Smooth muscle cell of the brain vasculature (primary cell): Measurements from ENCODE around the gene EEPD1.

Experiments used
- DNase-seq: peaks from one replicate; pipeline ENCODE4 v3.0.0-alpha.2; 2012; ENCODE audit warnings: low read depth, low spot score

Gene EEPD1

GRCh38 chr7:36190447-36191291 is 37.6 kb downstream of the EEPD1 start:
- no peak for DNase-seq

GRCh38 chr7:36191292-36191920 is 38.4 kb downstream of the EEPD1 start:
- DNase-seq, result no peak

DNA sequence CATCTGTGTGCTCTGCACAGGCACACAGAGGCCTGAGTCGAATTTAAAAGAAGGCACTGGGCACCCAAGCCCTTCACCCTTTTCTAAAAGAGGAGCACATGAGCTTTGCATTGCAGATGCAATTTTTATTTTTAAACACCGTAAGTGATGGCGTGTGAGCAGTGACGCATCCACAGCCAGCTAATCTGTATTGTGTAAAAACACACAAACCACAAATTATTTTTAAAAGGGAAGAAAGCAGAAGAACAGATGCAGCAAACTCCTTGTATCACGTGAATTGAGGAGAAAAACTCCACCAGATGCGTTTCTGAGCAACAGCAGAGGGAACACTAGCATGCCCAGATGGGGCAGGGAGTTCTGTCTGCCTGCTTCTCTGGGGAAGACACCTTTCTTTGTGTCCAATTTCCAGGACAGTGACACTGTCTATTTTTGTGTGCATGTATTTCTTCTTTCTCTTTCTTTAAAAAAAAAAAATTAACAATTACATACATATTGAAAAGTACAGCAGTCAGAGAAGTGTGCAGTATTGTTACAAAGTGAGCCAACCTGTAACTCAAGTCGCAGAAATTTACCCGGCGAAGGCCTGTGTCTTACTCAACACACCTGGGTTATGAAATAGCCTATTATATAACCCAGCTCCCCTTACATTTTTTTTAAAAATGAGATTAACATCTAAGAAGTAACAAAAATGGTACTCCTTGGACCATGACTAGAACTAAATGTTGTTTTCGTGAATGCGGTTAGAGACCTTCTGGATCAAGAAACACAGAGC is 39.2 kb downstream of the EEPD1 start:
- no peak for DNase-seq

DNA sequence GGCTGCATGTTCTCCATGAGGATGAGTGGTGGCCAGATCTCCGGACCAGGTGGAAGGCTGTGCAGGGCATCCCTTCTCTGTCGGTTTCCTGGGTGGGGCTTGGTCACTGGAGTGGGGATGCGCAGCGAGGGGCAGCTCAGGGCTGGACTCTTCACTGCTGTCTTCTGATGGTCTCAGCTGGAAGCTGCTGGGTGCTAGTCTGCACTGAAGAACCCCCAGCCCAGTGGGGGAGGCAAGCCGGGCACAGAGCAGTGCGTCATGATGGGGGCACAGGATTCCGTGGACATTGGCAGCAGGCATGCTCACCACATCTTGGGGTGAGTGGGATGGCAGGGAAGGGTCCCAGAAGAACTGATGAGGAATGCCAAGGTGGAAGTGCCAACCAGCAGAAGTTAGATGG is 39.8 kb downstream of the EEPD1 start:
- no peak for DNase-seq

- no peak for DNase-seq
Observed at GRCh38 chr7:36198854-36199266, 45.8 kb downstream of the EEPD1 start.

- no peak for DNase-seq
Observed at GRCh38 chr7:36199329-36199728, 46.3 kb downstream of the EEPD1 start.

DNA sequence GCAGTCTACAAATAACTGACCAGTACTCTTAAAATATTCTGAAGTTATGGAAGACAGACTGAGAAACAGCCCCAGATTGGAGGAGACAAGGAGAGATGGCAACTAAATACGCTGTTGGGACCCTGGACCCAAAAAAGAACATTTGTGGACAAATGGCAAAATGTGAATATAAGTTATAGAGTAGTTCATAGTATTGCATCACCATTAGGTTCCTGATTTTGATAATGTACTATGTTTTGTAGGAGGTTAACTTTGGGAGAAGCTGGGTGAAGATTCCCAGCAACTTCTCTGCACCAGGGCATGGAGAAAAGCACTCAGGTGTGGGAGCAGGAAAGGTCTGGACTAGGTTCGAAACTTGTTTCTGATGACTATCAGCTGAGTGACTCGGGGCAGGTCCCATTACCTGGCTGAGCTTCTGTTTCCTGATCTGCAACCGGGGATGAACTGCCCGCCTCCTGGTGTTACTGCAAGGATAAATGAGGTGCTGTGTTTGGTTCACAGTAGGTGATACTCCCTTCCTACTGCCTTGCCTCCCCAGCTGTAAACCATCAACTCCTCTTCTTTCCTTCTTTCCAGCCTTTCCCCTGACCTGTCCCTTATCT is 48.2 kb downstream of the EEPD1 start:
- no peak for DNase-seq

GRCh38 chr7:36202398-36202797 is 49.3 kb downstream of the EEPD1 start:
- DNase-seq, result no peak

DNA sequence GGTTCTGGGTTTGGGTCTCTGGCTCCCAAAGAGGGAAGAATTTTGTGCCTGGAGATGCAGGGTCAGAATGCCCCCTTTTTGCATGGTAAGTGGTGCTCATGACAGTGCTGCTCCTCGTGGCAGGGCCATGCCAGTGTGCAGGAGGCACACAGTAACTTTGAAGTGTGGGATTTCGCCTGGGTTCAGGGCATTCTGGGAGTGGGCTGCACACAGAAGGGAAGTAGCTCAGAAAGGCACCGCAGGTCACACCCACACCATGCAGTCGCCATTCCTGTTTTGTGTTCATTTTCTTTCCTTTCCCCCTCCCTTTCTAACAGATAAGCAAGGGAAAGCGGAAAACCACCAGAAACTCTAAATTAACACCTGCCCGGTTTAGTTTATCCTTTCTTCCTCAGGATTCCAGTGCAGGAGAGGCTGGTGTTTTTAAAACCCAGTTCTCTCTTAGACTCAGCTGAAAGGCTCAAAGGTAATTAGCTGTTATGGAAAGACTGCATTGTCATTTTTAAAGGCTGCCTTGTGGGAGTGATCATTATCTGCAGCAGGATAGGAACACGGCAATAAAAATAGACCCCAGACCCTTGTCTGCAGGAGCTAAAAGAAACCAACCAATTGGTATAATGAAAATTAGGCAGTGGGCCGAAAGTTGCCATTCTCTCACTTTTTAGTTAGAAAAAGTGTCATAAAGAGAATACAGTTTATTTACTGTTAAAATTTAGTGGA is 50.2 kb downstream of the EEPD1 start:
- no peak for DNase-seq

DNA sequence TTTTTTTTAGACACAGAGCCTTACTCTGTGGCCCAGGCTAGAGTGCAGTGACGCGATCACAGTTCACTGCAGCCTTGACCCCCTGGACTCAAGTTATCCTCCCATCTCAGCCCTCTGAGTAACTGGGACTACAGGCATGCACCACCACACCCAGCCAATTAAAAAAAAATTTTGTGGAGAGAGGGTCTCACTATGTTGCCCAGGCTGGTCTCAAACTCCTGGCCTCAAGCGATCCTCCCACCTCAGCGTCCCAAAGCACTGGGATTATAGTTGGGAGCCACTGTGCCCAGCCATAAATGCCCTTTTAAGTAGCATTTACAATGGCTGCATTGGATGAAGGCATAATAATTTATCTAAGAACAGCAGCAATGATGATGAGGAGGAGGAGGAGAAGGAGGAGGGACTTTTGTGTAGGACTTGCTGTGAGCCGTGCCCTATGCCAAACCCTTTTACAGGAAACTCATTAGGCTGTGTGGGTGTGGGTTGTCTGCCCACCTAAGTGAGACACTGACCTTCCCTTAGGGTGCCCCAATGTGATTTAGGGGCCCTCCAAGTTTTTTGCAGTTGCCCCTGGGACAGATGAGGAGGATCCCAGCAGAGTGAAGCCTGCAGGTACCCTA is 51.1 kb downstream of the EEPD1 start:
- no peak for DNase-seq

DNA sequence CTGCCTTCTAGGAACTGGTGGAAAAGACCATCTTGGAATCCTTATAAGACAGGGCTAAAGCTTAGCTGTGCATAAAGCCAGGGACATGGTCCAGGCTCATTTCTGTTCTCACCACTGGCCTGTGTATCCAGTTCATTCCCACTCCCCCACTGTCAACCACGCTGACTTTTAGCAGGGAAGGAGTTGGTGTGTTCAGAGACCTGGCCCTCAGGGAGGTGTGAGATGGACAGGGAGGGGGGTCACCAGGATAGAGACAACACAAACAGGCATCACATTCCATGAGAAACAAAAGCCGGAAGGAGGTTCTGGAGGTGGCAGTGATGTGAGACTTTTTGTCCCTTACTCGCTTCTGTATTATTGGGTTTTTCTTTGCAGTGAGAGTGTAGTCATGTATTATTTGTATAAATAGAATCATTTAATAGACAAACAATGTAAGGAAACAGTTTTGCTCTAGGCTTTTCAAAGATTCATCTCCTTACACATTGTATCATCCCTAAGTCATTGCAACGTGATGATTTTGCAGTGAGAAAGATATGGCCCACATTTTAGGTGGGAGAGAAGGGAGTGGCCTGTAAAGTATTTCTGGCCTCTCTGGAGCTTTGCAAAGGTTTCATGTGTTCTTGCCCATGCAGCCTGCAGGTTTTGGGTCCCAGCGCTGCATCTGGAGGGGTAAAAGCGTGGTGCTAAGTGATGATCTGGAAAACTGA is 52.0 kb downstream of the EEPD1 start:
- DNase-seq, result no peak

DNA sequence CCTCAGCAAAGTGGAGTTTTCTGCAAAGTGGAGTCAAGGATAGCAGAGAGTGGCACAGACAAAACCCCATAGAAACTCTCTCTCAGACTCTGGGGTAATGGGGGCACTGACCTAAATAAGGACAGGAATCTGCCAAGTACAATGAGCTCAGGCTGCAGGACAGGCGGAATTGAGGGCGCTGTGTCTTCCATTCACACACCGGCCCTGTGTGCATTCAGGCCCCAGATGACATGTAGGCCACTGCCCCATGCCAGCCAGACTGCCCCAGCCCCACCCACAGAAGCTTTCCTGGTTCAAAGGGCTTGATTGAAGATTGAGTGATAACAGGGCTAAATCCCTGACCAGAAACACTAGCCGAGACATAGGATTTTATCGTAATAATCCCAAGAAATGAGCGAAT is 52.7 kb downstream of the EEPD1 start:
- DNase-seq, result no peak

- no peak for DNase-seq
Observed at GRCh38 chr7:36207451-36208291, 54.6 kb downstream of the EEPD1 start.

DNA sequence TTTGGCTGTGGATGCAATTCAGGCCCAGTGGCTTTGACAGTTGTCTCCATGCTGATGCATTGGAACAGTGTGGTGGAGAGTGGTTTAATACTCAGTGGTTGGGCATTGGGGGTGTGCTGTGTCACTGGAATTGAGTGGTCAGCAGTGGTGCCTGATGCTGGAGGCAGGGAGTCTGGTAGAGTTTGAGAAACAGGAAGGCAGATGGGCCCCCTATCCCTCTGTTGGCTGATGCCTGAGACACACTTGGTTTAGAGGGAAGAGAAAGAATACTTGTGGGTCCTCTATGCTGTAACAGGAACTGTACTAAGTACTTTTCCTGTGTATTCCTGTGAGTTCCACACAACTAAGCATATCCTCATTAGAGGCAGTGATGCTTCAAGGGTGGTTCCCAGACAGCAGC is 55.4 kb downstream of the EEPD1 start:
- no peak for DNase-seq

DNA sequence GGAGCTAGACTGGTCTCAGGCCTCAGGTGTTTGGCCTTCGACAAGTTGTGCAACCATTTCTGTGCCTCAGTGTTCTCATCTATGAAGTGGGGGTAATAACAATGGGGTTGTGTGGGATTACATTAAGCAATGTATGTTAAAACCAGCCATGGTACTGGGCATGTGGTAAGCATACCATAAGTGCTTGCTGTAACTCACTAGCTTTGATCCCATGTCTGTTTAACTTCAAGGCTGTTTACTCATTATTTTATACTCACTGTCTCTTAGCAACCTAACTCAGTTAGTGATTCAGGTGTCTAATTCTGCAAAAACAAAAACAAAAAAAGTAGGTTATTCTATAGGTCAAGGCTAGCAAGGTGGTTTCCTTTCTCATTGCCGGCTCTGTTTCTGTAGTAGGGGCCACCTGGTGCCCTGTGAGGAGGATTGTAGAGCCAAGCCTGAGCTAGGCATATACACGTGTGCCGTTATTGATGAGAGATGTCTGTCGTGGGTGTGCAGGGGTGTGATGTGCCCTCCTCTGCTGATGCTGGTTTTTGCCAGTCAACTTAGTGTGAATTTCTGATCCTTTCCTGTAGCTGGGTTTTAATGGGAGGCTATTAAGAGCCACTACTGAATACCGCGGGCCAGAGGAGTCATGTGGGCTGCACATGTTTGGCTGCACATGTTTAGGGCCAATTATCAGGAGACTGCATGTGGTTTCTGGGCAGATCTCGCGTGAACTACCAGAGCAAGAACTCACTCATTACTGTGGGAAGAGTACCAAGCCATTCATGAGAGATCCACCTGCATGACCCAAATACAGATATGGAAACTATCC is 56.2 kb downstream of the EEPD1 start:
- no peak for DNase-seq

- DNase-seq, result no peak
Observed at GRCh38 chr7:36209814-36210183, 56.7 kb downstream of the EEPD1 start.

GRCh38 chr7:36210291-36210922 is 57.4 kb downstream of the EEPD1 start:
- DNase-seq, result no peak
